ENCODE data around the gene ATF6B.

DNA sequence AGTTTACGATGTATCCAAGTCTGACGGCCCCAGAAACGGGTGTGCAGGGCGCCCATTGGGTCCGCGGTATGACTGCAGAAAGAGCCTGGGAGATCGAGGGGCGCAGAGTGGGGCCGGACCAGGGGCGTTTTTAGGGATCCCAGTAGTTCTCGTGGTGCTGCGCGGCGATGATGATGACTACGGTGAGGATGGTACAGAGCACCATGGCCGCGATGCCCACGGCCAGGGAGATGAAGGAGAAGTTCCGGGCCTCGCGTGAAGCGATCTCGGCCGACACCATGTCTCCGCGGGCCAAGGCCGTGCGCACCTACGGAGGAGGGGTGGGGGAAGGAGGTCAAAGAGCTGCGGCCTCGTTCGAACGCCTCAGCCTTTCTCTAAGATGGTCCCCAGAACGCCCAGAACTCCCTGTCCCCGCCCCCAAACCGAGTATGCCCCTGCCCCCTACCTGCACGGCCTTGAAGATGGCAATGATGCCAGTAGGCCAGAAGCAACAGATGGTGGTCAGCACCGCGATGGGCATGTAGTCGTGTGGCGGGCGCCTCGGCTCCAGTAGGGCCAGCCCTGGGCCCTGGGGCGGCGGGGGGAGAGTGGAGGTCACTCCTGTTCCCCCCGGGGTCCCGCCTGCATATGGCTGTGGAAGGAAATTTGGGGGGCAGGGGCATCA, 21.2 kb upstream of the ATF6B start:
- TF ChIP-seq, protein P1, sequence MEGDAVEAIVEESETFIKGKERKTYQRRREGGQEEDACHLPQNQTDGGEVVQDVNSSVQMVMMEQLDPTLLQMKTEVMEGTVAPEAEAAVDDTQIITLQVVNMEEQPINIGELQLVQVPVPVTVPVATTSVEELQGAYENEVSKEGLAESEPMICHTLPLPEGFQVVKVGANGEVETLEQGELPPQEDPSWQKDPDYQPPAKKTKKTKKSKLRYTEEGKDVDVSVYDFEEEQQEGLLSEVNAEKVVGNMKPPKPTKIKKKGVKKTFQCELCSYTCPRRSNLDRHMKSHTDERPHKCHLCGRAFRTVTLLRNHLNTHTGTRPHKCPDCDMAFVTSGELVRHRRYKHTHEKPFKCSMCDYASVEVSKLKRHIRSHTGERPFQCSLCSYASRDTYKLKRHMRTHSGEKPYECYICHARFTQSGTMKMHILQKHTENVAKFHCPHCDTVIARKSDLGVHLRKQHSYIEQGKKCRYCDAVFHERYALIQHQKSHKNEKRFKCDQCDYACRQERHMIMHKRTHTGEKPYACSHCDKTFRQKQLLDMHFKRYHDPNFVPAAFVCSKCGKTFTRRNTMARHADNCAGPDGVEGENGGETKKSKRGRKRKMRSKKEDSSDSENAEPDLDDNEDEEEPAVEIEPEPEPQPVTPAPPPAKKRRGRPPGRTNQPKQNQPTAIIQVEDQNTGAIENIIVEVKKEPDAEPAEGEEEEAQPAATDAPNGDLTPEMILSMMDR (IDR thresholded peaks at IDR 0.05) = no peak
- TF ChIP-seq POLR2A (IDR thresholded peaks at IDR 0.05) = no peak

All from lower leg skin (tissue), 3 donors.